Stimulated activated CD4-positive, alpha-beta T cell treated with anti-CD3 and anti-CD28 coated beads, Interleukin-1b, Interleukin-23, amount 100 ng/mL, for 1 hour (primary cell): ENCODE data around the gene ATP11B.
"Not testable (repeated sequence)": the region's sequence is repeated elsewhere in the genome, so short reads cannot be mapped to it uniquely, and the experiment has no call there.

Experiments
- DNase-seq, 2 donors: peaks; one replicate each; pipeline ENCODE4 v3.0.0-alpha.2; 2020; ENCODE audit warnings: low read depth in 2 of 2

The ATP11B gene

DNA sequence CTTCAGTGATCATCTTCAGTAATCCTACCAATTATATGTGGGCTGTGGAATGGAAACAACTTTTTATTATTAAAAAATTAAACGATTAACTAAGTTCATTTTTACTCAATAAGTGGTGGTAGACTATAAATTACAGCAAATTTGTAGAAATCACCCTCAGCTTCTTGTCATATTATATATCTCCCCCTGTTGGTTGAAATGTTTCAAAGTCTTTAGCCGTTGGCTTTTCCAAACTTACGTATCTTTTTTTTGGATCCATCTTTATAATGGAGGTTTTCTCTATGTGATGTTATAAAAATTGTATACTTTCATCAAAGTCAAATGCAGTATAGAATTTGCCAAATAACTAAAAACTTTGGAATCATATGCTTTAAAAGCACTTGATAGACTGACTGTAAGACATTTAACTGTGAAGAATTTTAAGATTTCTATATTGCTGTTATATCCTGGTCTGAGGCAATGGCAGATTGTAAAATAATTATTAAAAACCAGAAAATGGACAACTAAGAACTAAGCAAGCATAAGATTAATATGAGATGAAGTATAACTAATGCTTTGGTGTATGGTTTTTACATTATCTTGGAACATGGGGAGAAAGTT lies 44.7 kb downstream of the ATP11B start:
- no peak for DNase-seq

DNA sequence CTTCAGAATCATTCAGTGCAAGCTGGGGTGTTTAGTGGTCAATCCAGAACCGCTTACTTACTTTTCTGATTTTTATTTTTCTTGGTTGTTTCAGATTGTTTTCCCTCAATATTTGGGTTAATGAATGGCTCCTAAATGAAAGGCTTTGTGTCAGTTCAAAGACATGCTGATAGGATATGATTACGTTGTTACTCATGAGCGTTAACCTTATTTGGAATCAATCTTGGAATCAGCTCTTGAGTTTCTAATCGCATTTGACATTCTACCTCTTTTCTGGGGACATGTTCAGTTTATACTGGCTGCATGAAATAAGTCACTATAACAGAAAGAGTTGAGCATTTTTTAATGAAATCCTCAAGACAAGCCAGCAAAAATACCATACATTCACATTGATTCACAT lies 50.2 kb downstream of the ATP11B start:
- no peak for DNase-seq

- no peak for DNase-seq
Measured at GRCh38 chr3:182848906-182849305, 55.6 kb downstream of the ATP11B start.

GRCh38 chr3:182855076-182855475 lies 61.8 kb downstream of the ATP11B start:
- no peak for DNase-seq

GRCh38 chr3:182861348-182861747 lies 68.0 kb downstream of the ATP11B start:
- DNase-seq = no peak

GRCh38 chr3:182862159-182862860 lies 69.0 kb downstream of the ATP11B start:
- no peak for DNase-seq

DNA sequence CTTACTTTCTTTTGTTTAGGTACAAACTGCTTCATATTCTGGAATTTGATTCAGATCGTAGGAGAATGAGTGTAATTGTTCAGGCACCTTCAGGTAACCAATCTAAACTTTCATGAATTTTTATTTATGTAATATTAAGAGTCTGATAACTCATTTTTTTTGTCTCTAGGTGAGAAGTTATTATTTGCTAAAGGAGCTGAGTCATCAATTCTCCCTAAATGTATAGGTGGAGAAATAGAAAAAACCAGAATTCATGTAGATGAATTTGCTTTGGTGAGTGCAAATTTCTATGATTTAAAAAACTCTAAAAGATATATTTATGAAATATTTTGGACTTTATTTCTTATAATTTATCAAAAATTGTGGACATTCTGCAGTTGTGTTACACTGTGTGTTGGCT lies 75.8 kb downstream of the ATP11B start:
- DNase-seq = no peak

DNA sequence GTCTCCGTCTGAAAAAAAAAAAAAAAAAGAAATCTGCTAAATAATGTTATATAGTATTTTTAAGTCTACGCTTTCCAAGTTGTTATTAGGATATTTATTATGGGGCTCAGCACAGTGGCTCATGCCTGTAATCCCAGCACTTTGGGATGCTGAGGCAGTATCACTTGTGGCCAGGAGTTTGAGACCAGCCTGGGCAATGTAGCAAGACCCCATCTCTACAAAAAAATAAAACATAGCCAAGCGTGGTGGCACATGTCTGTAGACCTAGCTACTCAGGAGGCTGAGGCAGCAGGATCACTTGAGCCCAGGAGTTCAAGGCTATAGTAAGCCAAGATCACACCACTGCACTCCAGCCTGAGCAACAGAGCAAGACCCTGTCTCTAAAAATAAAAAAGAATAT lies 77.6 kb downstream of the ATP11B start:
- DNase-seq = not testable (repeated sequence)

- no peak for DNase-seq
Measured at GRCh38 chr3:182879031-182879611, 85.8 kb downstream of the ATP11B start.

DNA sequence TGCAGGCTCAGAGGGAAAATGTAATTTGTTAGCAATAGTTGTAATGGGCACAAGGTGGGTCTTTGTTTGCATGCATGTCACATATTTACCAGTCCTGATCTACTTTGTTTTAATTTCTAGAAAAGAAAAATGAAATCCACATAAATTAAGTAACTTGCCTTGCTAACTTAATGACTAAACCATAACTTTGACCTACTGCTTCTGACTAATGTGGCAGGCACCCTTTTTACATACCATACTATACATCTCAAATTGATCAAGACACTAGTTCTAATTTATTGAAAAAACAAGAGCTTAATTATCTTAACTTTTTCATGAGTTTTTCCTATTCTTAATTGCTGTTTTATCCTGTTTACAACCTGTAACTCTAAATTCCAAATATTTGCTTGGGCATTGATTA lies 93.2 kb downstream of the ATP11B start:
- no peak for DNase-seq

DNA sequence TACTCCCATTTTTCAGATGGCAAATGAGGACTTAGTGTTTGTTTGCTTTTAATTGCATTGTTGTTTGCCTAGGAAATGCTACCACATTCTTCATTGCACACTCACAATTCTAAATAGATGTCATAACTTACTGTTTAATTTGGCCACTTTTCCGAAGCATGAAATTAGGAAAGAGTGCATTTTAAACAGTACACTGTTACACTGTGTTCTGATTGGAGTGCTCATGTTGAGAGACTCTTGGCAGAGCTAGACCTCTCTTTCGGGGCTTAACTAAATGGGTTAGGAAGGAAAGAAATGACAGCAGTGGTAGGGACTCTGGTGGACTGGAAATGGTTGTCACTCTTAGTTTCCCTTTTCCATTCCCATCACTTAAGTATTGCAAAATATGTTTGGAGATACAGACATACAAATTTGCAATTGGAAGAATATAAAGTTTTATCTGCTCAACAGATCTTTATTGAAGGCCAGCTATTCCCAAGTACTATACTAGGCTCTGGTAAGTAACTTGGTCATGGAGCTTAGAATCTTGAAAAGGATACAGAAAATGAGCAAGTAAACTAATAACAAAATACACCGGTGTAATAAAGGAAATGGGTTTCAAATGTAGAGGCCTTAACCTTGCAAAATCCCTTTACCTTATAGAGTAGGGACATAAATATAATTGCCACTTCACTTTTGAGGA lies 96.8 kb downstream of the ATP11B start:
- DNase-seq = no peak

GRCh38 chr3:182891364-182891763 lies 98.1 kb downstream of the ATP11B start:
- no peak for DNase-seq

GRCh38 chr3:182892226-182892625 lies 98.9 kb downstream of the ATP11B start:
- no peak for DNase-seq

DNA sequence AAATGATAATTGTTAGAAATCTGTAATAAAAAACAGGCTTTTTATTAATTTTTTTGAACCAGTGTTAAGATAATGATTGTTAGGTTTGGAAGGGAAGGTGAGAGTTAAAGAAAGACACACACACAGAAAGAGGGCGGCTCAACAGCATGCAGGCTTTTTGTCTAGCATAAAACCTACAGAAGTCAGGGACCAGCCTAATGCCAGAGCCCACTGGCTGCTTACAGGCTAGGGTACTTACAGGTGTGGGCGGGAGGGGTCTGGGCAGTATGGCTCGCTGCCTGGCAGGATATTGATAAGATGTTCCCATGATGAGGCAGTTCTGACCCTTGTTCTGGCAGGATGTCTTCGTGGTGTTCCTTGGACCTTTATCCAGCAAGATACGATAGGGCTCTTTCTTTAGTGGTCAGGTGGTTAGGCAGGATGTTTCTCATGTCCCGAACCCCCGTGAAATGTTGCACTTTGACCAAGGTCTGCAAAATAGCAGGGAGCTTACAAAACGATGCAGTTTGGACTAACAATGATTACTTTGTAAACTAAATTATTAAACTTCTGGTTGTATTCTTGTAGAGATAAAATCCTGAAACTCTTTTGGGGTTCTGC lies 102.3 kb downstream of the ATP11B start:
- no peak for DNase-seq

- no peak for DNase-seq
Measured at GRCh38 chr3:182896553-182896952, 103.2 kb downstream of the ATP11B start.

- DNase-seq = no peak
Measured at GRCh38 chr3:182902236-182902635, 108.9 kb downstream of the ATP11B start.

DNA sequence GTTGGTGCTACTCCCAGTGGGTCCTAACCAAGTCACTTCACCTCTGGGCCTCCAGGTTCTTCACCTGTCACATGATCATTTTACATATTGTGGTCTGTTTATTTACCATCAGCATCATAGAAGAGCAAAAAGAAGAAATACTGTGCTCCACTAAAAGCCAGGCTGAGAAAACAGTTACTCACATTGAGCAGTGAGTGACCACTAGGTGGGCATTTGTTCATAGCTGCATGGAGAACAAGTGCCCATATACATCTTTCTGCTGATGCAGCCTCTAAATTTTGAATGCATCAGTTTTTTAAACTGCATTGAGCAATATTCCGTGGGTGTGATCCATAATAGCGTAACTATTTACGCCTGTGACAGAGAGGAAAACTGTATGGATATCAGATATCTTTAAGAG lies 110.9 kb downstream of the ATP11B start:
- DNase-seq = no peak

GRCh38 chr3:182905623-182906022 lies 112.3 kb downstream of the ATP11B start:
- no peak for DNase-seq

GRCh38 chr3:182906036-182906435 lies 112.7 kb downstream of the ATP11B start:
- DNase-seq = no peak

DNA sequence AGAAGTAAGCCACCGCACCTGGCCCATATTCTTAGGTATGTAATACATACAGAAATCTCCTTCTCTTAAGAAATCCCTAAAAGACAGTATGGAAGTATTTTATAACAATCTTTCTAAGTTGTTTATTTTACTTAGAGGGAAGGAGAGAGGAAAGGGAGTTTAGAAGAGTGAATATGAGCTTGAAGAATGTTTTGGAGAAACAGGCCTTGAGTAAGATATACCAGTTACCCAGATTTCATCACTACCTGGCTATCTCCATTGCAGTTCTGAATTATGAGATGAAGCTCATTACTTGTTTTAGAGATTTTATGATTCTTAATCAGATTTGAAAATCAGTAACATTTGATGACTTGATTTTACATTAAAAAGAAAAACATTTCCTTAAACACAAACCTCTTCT lies 115.2 kb downstream of the ATP11B start:
- DNase-seq = no peak

GRCh38 chr3:182909318-182910040 lies 116.2 kb downstream of the ATP11B start:
- DNase-seq = no peak
